Mesodermal cell (in vitro differentiated cells): Measurements from ENCODE around the gene MYO18A.

Experiments used
- H3K27ac ChIP-seq: 2 replicates; pipeline ENCODE4 v1.7.0; 2013; ENCODE audit warnings: mild to moderate bottlenecking, low read depth, low read length, moderate library complexity; ENCODE audit not compliant: severe bottlenecking
- H3K36me3 ChIP-seq: 2 replicates; pipeline ENCODE4 v1.7.1; 2013; ENCODE audit warnings: mild to moderate bottlenecking, low read length, moderate library complexity; ENCODE audit not compliant: control insufficient read depth, insufficient read depth
- H3K4me1 ChIP-seq: one replicate; pipeline ENCODE4 v1.7.1; 2013; ENCODE audit warnings: mild to moderate bottlenecking, low read length; ENCODE audit not compliant: insufficient read depth, control insufficient read depth, poor library complexity, severe bottlenecking
- H3K4me3 ChIP-seq: 2 replicates; pipeline ENCODE4 v1.7.0; 2013; ENCODE audit warnings: low read length, control low read depth, mild to moderate bottlenecking; ENCODE audit not compliant: insufficient read depth, poor library complexity, severe bottlenecking; ENCODE audit errors: extremely low read depth
- H3K9me3 ChIP-seq: 2 replicates; pipeline ENCODE4 v1.7.1; 2013; ENCODE audit warnings: mild to moderate bottlenecking, low read length, moderate library complexity; ENCODE audit not compliant: control insufficient read depth
- WGBS, 2 experiments: methylation state at CpG; one replicate each; pipeline ENCODE4 v1.1.5; 2013; ENCODE audit warnings: missing lambda C conversion rate in 2 of 2; ENCODE audit not compliant: insufficient coverage in 2 of 2; 5-methylcytosine and 5-hydroxymethylcytosine counted together

Gene MYO18A

GRCh38 chr17:29121442-29121841 lies 58.8 kb downstream of the MYO18A start:
- H3K4me1 ChIP-seq, result no peaks in the 10 kb centered on the region
- no peaks in the 10 kb centered on the region for H3K9me3 ChIP-seq
- H3K27ac ChIP-seq, result no peak overlapping the region
- H3K36me3 ChIP-seq, result peaks cover 36% of the 10 kb centered on the region
- H3K4me3 ChIP-seq, result no peak overlapping the region
- 96 to 97% methylated on average over 5 to 9 of the region's 10 CpGs for WGBS, 2 experiments

GRCh38 chr17:29120433-29120832 lies 59.8 kb downstream of the MYO18A start:
- H3K27ac ChIP-seq, result no peak overlapping the region
- WGBS, 2 experiments, result 91 to 100% methylated on average over 1 of the region's 2 CpGs
- H3K4me1 ChIP-seq, result no peaks in the 10 kb centered on the region
- H3K4me3 ChIP-seq, result no peak overlapping the region
- H3K36me3 ChIP-seq, result peaks cover 38% of the 10 kb centered on the region
- H3K9me3 ChIP-seq, result no peaks in the 10 kb centered on the region

- no peak overlapping the region for H3K4me3 ChIP-seq
- H3K36me3 ChIP-seq, result peaks cover 48% of the 10 kb centered on the region
- 100% methylated on average over 1 of the region's 6 CpGs; no CpG with 5 or more reads in 1 of the 2 experiments for WGBS, 2 experiments
- no peaks in the 10 kb centered on the region for H3K9me3 ChIP-seq
- H3K27ac ChIP-seq, result no peak overlapping the region
- no peaks in the 10 kb centered on the region for H3K4me1 ChIP-seq
These were observed 60.9 kb downstream of the MYO18A start for GRCh38 chr17:29119265-29119664.

GRCh38 chr17:29116804-29117753 lies 63.1 kb downstream of the MYO18A start:
- H3K27ac ChIP-seq, result no peak overlapping the region
- no peak overlapping the region for H3K4me3 ChIP-seq
- H3K9me3 ChIP-seq, result no peaks in the 10 kb centered on the region
- H3K36me3 ChIP-seq, result peaks cover 56% of the 10 kb centered on the region
- H3K4me1 ChIP-seq, result no peaks in the 10 kb centered on the region
- 48 to 53% methylated on average over 19 to 20 of the region's 26 CpGs for WGBS, 2 experiments

- H3K9me3 ChIP-seq, result no peaks in the 10 kb centered on the region
These were observed 64.0 kb downstream of the MYO18A start for GRCh38 chr17:29115961-29116803.

GRCh38 chr17:29115435-29115834 lies 64.8 kb downstream of the MYO18A start:
- H3K4me3 ChIP-seq, result no peak overlapping the region
- 96 to 97% methylated on average over 8 of the region's 9 CpGs for WGBS, 2 experiments
- H3K9me3 ChIP-seq, result no peaks in the 10 kb centered on the region
- no peaks in the 10 kb centered on the region for H3K4me1 ChIP-seq
- peaks cover 55% of the 10 kb centered on the region for H3K36me3 ChIP-seq
- H3K27ac ChIP-seq, result no peak overlapping the region

More at GRCh38 chr17:29115961-29116803, 64.0 kb downstream of the MYO18A start:
- H3K4me1 ChIP-seq, result no peaks in the 10 kb centered on the region
- H3K4me3 ChIP-seq, result no peak overlapping the region
- H3K27ac ChIP-seq, result no peak overlapping the region
- 47 to 57% methylated on average over 7 to 9 of the region's 20 CpGs for WGBS, 2 experiments
- H3K36me3 ChIP-seq, result peaks cover 54% of the 10 kb centered on the region

- 93 to 94% methylated on average over 4 to 5 of the region's 5 CpGs for WGBS, 2 experiments
- Histone ChIP-seq H3K4me3 (no peak overlapping the region), H3K4me1 (no peaks in the 10 kb centered on the region), H3K9me3 (no peaks in the 10 kb centered on the region), H3K27ac (no peak overlapping the region), H3K36me3 (peaks cover 57% of the 10 kb centered on the region)
These were observed 66.1 kb downstream of the MYO18A start for GRCh38 chr17:29114141-29114540.

- Histone ChIP-seq H3K4me1 (no peaks in the 10 kb centered on the region), H3K4me3 (no peak overlapping the region), H3K36me3 (peaks cover 56% of the 10 kb centered on the region), H3K9me3 (no peaks in the 10 kb centered on the region), H3K27ac (no peak overlapping the region)
- 79 to 83% methylated on average over 5 of the region's 6 CpGs for WGBS, 2 experiments
These were observed 66.9 kb downstream of the MYO18A start for GRCh38 chr17:29113334-29113733.

- peaks cover 55% of the 10 kb centered on the region for H3K36me3 ChIP-seq
- no peak overlapping the region for H3K27ac ChIP-seq
- H3K4me1 ChIP-seq, result no peaks in the 10 kb centered on the region
- H3K9me3 ChIP-seq, result no peaks in the 10 kb centered on the region
- H3K4me3 ChIP-seq, result no peak overlapping the region
- 86 to 87% methylated on average over 8 to 11 of the region's 11 CpGs for WGBS, 2 experiments
These were observed 67.4 kb downstream of the MYO18A start for GRCh38 chr17:29112771-29113295.

GRCh38 chr17:29111816-29112499 lies 68.2 kb downstream of the MYO18A start:
- H3K4me1 ChIP-seq, result no peaks in the 10 kb centered on the region
- H3K9me3 ChIP-seq, result no peaks in the 10 kb centered on the region
- H3K27ac ChIP-seq, result no peak overlapping the region
- H3K4me3 ChIP-seq, result no peak overlapping the region
- peaks cover 57% of the 10 kb centered on the region for H3K36me3 ChIP-seq
- 23 to 40% methylated on average over 8 to 13 of the region's 20 CpGs for WGBS, 2 experiments
